ENCODE results near the gene FAM53B. TPM values are rescaled to one million over a fixed set of nuclear protein-coding genes. Genes with fewer than 3 reads are reported as not detected.

The FAM53B gene
- total RNA-seq, 2 donors from 2014 or later: 19.3 to 22.6 TPM

- no peak overlapping the region for H3K4me3 Mint-ChIP-seq
- Histone ChIP-seq H3K36me3 (ENCODE audit: control insufficient read depth, insufficient read depth, low read length) (peaks cover 35% of the 10 kb centered on the region), H3K27me3 (ENCODE audit: control insufficient read depth, insufficient read depth, low read length, poor library complexity, severe bottlenecking) (no peaks in the 10 kb centered on the region), H3K9me3 (ENCODE audit: control insufficient read depth, low read length) (peaks cover 4% of the 10 kb centered on the region), H3K27ac (ENCODE audit: low read depth, low read length) (no peak overlapping the region), H3K9ac (ENCODE audit: extremely low read depth, low read length, poor library complexity, severe bottlenecking) (no peak overlapping the region), H3K4me3 (ENCODE audit: low read length) (no peak overlapping the region), H3K4me1 (ENCODE audit: control insufficient read depth, insufficient read depth, low read length) (peaks cover 4% of the 10 kb centered on the region)
- peaks cover 29% of the 10 kb centered on the region for H3K36me3 Mint-ChIP-seq (ENCODE audit: low read depth)
- DNase-seq: no peak
- H3K27ac Mint-ChIP-seq: no peak overlapping the region
- TF ChIP-seq CTCF (conservative IDR thresholded peaks at IDR 0.05): no peak
- 88 to 96% methylated on average over 4 of the region's 4 CpGs for WGBS, 2 experiments (ENCODE audit: insufficient coverage in 1 of 2, insufficient read length in 1 of 2)
- H3K9me3 Mint-ChIP-seq: no peaks in the 10 kb centered on the region
- H3K4me1 Mint-ChIP-seq: peaks cover 12% of the 10 kb centered on the region
- H3K27me3 Mint-ChIP-seq (ENCODE audit: insufficient read depth): no peaks in the 10 kb centered on the region
Observed at GRCh38 chr10:124748953-124749645, 4.9 kb upstream of the FAM53B start.

- 90 to 95% methylated on average over 2 to 3 of the region's 3 CpGs for WGBS, 2 experiments (ENCODE audit: insufficient coverage in 1 of 2, insufficient read length in 1 of 2)
- H3K27me3 Mint-ChIP-seq (ENCODE audit: insufficient read depth): no peaks in the 10 kb centered on the region
- H3K4me1 ChIP-seq (ENCODE audit: control insufficient read depth, insufficient read depth, low read length): peaks cover 4% of the 10 kb centered on the region
- no peak for TF ChIP-seq CTCF (conservative IDR thresholded peaks at IDR 0.05)
- H3K36me3 ChIP-seq (ENCODE audit: control insufficient read depth, insufficient read depth, low read length): peaks cover 26% of the 10 kb centered on the region
- no peaks in the 10 kb centered on the region for H3K9me3 Mint-ChIP-seq
- H3K27ac Mint-ChIP-seq: no peak overlapping the region
- H3K27me3 ChIP-seq (ENCODE audit: control insufficient read depth, insufficient read depth, low read length, poor library complexity, severe bottlenecking): no peaks in the 10 kb centered on the region
- no peak overlapping the region for H3K4me3 ChIP-seq (ENCODE audit: low read length)
- no peak overlapping the region for H3K9ac ChIP-seq (ENCODE audit: extremely low read depth, low read length, poor library complexity, severe bottlenecking)
- no peak for DNase-seq
- H3K4me3 Mint-ChIP-seq: no peak overlapping the region
- no peaks in the 10 kb centered on the region for H3K9me3 ChIP-seq (ENCODE audit: control insufficient read depth, low read length)
- H3K36me3 Mint-ChIP-seq (ENCODE audit: low read depth): peaks cover 20% of the 10 kb centered on the region
- peaks cover 12% of the 10 kb centered on the region for H3K4me1 Mint-ChIP-seq
- H3K27ac ChIP-seq (ENCODE audit: low read depth, low read length): no peak overlapping the region
Observed at GRCh38 chr10:124748166-124748565, 4.0 kb upstream of the FAM53B start.

GRCh38 chr10:124747745-124748144, 3.6 kb upstream of the FAM53B start:
- DNase-seq: no peak
- Mint-ChIP-seq H3K27me3 (ENCODE audit: insufficient read depth) (no peaks in the 10 kb centered on the region), H3K36me3 (ENCODE audit: low read depth) (peaks cover 18% of the 10 kb centered on the region), H3K4me3 (no peak overlapping the region), H3K9me3 (no peaks in the 10 kb centered on the region), H3K27ac (no peak overlapping the region), H3K4me1 (peaks cover 12% of the 10 kb centered on the region)
- no peaks in the 10 kb centered on the region for H3K9me3 ChIP-seq (ENCODE audit: control insufficient read depth, low read length)
- no peak for TF ChIP-seq CTCF (conservative IDR thresholded peaks at IDR 0.05)
- no peak overlapping the region for H3K9ac ChIP-seq (ENCODE audit: extremely low read depth, low read length, poor library complexity, severe bottlenecking)
- no peaks in the 10 kb centered on the region for H3K27me3 ChIP-seq (ENCODE audit: control insufficient read depth, insufficient read depth, low read length, poor library complexity, severe bottlenecking)
- WGBS, 2 experiments (ENCODE audit: insufficient coverage in 1 of 2, insufficient read length in 1 of 2): 100% methylated on average over 1 of the region's 1 CpG; no CpG with 5 or more reads in 1 of the 2 experiments
- peaks cover 4% of the 10 kb centered on the region for H3K4me1 ChIP-seq (ENCODE audit: control insufficient read depth, insufficient read depth, low read length)
- H3K4me3 ChIP-seq (ENCODE audit: low read length): no peak overlapping the region
- peaks cover 26% of the 10 kb centered on the region for H3K36me3 ChIP-seq (ENCODE audit: control insufficient read depth, insufficient read depth, low read length)
- H3K27ac ChIP-seq (ENCODE audit: low read depth, low read length): no peak overlapping the region
